Upper lobe of right lung (tissue), 1 donor: Measurements from ENCODE around the gene PAWR. TPM values are rescaled to one million over a fixed set of nuclear protein-coding genes. Genes with fewer than 3 reads are reported as not detected.

Experiments
- ATAC-seq: fragments of 200-7000 bp; cut with Tn5 transposase; one replicate; pipeline ENCODE4 v1.9.1; 2020; ENCODE audit warnings: mild to moderate bottlenecking, moderate library complexity
- DNase-seq: peaks from one replicate; pipeline ENCODE4 v3.0.0-alpha.2; 2020
- H3K27ac ChIP-seq: fragments of 200-600 bp; one replicate; pipeline ENCODE4 v1.8.0; 2022
- H3K27me3 ChIP-seq: fragments of 200-600 bp; one replicate; pipeline ENCODE4 v1.8.0; 2022; ENCODE audit warnings: mild to moderate bottlenecking
- H3K36me3 ChIP-seq: fragments of 200-600 bp; one replicate; pipeline ENCODE4 v1.8.0; 2022
- H3K4me1 ChIP-seq: fragments of 200-600 bp; one replicate; pipeline ENCODE4 v1.8.0; 2022
- H3K4me3 ChIP-seq: fragments of 200-600 bp; one replicate; pipeline ENCODE4 v1.8.0; 2022; ENCODE audit warnings: mild to moderate bottlenecking
- H3K9me3 ChIP-seq: fragments of 200-600 bp; one replicate; pipeline ENCODE4 v1.8.0; 2022
- intact Hi-C: fragments of 100-400 bp; cut with DNase I; formaldehyde crosslinking; loops from one replicate; pipeline ENCODE4 v1.11.0; 2022
- total RNA-seq: library from RNA; stranded (reverse); fragmentation: NEBNext Ultra II Directional; extraction: Animal tissue kit (Norgen Biotek cat#: 25700); gene quantifications from one replicate; pipeline ENCODE4 v1.2.1, GENCODE V29; 2021
- TF ChIP-seq, protein P1 (sequence below): fragments of 200-600 bp; IDR thresholded peaks from one replicate; pipeline ENCODE4 v1.8.0; 2022; ENCODE audit warnings: antibody characterized with exemption
- donor health status: DM: no; HTN: yes; CAD: no; lungs with severe emphysema.

Gene PAWR
- total RNA-seq, 1 donor from 2014 or later = 73.5 TPM

DNA sequence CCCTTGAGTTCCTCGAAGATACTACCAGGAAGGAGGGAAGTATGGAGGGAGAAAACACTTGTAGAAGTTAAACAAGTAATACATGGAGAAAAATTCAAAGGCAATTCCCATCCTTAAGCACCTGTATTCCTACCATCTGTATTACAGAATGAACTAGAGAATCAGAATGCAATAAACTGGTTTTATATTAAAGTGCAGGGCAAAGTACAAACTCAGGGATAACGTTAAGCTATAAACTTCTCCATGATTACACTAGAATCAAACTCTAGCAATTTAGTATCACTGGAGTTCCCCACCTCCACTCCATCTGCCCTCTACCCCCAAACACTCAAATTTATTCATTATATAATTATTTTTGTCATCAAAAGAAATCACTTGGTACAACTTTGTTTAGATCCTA, 13.1 kb downstream of the PAWR start:
- H3K27ac ChIP-seq = no peak overlapping the region
- H3K9me3 ChIP-seq = no peaks in the 10 kb centered on the region
- ATAC-seq (no peak), DNase-seq (no peak)
- no peaks in the 10 kb centered on the region for H3K36me3 ChIP-seq
- H3K27me3 ChIP-seq = no peaks in the 10 kb centered on the region
- intact Hi-C loops = no loop called here
- TF ChIP-seq, protein P1, sequence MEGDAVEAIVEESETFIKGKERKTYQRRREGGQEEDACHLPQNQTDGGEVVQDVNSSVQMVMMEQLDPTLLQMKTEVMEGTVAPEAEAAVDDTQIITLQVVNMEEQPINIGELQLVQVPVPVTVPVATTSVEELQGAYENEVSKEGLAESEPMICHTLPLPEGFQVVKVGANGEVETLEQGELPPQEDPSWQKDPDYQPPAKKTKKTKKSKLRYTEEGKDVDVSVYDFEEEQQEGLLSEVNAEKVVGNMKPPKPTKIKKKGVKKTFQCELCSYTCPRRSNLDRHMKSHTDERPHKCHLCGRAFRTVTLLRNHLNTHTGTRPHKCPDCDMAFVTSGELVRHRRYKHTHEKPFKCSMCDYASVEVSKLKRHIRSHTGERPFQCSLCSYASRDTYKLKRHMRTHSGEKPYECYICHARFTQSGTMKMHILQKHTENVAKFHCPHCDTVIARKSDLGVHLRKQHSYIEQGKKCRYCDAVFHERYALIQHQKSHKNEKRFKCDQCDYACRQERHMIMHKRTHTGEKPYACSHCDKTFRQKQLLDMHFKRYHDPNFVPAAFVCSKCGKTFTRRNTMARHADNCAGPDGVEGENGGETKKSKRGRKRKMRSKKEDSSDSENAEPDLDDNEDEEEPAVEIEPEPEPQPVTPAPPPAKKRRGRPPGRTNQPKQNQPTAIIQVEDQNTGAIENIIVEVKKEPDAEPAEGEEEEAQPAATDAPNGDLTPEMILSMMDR = no peak
- no peak overlapping the region for H3K4me3 ChIP-seq
- peaks cover 6% of the 10 kb centered on the region for H3K4me1 ChIP-seq

DNA sequence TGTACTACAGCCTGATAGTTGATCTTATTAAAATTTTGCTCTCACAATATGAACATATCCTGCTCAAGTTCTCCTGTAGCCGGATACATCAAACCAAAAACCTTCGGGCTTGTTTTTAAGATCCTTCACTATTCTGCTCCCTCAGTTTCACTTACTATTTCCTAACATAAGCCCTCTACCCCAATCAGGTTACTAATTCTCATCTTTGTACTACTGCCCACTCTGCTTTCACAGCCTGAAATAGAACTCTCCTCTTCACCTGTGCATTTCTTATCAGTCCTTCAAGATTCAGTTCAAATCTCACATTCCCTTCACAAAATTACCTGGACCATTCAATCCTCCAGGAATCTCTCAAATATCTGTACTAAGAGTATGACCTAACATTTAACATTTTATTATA, 14.2 kb downstream of the PAWR start:
- H3K9me3 ChIP-seq = no peaks in the 10 kb centered on the region
- no peaks in the 10 kb centered on the region for H3K27me3 ChIP-seq
- TF ChIP-seq, protein P1 = no peak
- no peak for ATAC-seq
- H3K36me3 ChIP-seq = no peaks in the 10 kb centered on the region
- no peak overlapping the region for H3K27ac ChIP-seq
- intact Hi-C loops = no loop called here
- H3K4me1 ChIP-seq = peaks cover 6% of the 10 kb centered on the region
- DNase-seq = no peak
- H3K4me3 ChIP-seq = no peak overlapping the region

DNA sequence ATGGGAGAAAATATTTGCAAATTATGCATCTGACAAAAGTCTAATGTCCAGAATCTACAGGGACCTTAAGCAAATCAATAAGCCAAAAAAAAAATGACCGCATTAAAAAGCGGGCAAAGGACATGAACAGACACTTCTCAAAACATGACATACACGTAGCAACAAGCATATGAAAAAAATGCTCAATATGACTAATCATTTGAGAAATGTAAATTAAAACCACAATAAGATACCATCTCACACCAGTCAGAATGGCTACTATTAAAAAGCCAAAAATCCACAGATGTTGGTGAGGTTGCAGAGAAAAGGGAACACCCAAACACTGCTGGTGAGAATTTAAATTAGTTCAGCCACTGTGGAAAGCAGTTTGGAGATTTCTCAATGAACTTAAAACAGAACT, 16.1 kb downstream of the PAWR start:
- Histone ChIP-seq H3K36me3 (no peaks in the 10 kb centered on the region), H3K27ac (no peak overlapping the region), H3K9me3 (no peaks in the 10 kb centered on the region), H3K4me1 (peaks cover 6% of the 10 kb centered on the region), H3K27me3 (no peaks in the 10 kb centered on the region), H3K4me3 (no peak overlapping the region)
- DNase-seq = no peak
- no peak for ATAC-seq
- intact Hi-C loops = no loop called here
- TF ChIP-seq, protein P1 = no peak

DNA sequence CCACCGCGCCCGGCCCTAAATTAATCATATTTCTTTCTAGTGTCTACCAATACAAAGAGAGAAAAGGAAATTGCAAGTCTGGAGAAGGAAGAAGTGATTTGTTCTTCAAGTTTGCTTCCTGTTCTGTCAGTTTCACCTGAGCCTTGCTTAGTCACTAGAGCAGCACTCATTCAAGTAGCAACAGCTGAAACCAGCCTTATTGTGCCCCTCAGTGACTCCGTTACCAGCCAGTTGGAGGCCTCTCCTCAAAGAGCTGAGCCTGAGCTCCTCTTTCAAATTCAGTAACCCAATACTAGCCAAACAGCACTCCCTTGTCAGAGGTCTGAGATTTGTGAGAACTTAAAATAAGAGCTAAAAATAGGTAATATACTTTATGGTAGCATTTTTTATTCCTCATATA, 17.4 kb downstream of the PAWR start:
- no peak for DNase-seq
- Histone ChIP-seq H3K4me3 (no peak overlapping the region), H3K9me3 (no peaks in the 10 kb centered on the region), H3K27ac (no peak overlapping the region), H3K36me3 (no peaks in the 10 kb centered on the region), H3K4me1 (peaks cover 6% of the 10 kb centered on the region), H3K27me3 (no peaks in the 10 kb centered on the region)
- TF ChIP-seq, protein P1 = no peak
- intact Hi-C loops = no loop called here
- no peak for ATAC-seq

DNA sequence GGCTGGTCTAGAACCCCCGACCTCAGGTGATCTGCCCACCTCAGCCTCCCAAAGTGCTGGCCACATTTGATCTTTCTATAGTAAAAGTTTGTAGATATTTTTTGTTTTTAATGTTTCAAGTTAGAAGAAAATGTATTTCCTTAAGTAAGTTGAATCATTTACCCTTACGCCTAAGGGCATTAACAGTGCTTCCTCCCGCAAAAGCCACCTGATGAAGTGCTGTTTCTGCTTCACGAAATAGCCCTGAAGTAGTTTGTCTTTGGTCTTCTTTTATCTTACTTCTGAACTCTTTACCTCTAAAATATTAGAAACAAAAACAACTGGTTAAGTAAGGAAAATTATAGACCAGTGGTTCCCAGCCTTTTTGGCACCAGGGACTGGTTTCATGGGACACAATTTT, 22.7 kb downstream of the PAWR start:
- ATAC-seq = no peak
- Histone ChIP-seq H3K4me1 (no peaks in the 10 kb centered on the region), H3K36me3 (no peaks in the 10 kb centered on the region), H3K27me3 (no peaks in the 10 kb centered on the region), H3K27ac (no peak overlapping the region), H3K9me3 (no peaks in the 10 kb centered on the region), H3K4me3 (no peak overlapping the region)
- DNase-seq = no peak
- TF ChIP-seq, protein P1 = no peak
- intact Hi-C loops = no loop called here

DNA sequence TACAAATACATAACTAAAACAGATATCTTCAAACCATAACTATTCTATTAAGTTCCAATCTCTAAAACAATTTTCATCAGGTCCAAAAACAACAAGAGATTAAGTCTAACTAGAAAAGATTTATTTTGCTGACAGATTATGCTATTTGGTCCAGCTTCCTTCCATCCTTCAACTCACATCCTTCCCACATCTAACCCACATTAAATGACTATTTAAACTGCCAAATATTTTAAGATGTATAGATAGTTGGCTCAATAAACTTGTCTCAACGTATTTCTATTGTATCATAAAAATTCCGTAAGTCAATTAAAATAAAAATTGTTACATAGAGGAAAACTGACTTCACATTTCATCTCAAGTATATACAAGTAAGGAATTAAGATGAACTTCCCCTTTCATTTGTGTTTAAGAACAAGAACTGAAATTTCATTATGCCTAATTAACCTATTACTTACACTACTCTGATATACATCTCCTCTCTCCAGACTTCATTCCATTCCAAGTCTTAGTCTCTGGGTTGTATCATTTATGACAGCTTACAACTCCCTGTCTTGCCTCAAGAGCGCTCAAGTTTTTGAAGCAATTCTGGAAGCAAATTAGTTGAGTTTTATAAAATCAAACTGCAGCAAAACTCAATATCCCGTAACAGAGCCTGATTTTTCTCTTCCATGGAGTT, 25.4 kb downstream of the PAWR start:
- H3K27ac ChIP-seq = no peak overlapping the region
- H3K9me3 ChIP-seq = no peaks in the 10 kb centered on the region
- DNase-seq = no peak
- TF ChIP-seq, protein P1 = no peak
- no peaks in the 10 kb centered on the region for H3K4me1 ChIP-seq
- no peak for ATAC-seq
- no peaks in the 10 kb centered on the region for H3K36me3 ChIP-seq
- H3K4me3 ChIP-seq = no peak overlapping the region
- intact Hi-C loops = no loop called here
- no peaks in the 10 kb centered on the region for H3K27me3 ChIP-seq
